H1 (cell line): ENCODE results near the gene MPPED2. TPM values are rescaled to one million over a fixed set of nuclear protein-coding genes. Genes with fewer than 3 reads are reported as not detected.

ENCODE experiments used
- CBX5 ChIP-seq: fragments of 300-800, 300-1000 bp; sonication (generic); IDR thresholded peaks from 2 replicates; pipeline ENCODE4 v1.7.1; 2016; ENCODE audit warnings: antibody characterized with exemption, low read length, low read depth
- CEBPB ChIP-seq: IDR thresholded peaks from 2 replicates; pipeline ENCODE4 v1.6.1; 2012; ENCODE audit warnings: low read depth, low read length
- CHD2 ChIP-seq: IDR thresholded peaks from 2 replicates; pipeline ENCODE4 v1.6.1; 2012; ENCODE audit warnings: low read length, improper control_type of control experiment
- CREB1 ChIP-seq: IDR thresholded peaks from 2 replicates; pipeline ENCODE4 v1.6.1; 2012; ENCODE audit warnings: inconsistent platforms
- EZH2 ChIP-seq: fragments of 200-600 bp; sonication (generic); IDR thresholded peaks from 2 replicates; pipeline ENCODE4 v1.7.1; 2012; ENCODE audit warnings: low read depth, mild to moderate bottlenecking, moderate library complexity, low read length, inconsistent platforms; ENCODE audit not compliant: severe bottlenecking
- GABPA ChIP-seq: IDR thresholded peaks from 2 replicates; pipeline ENCODE4 v1.6.1; 2011; ENCODE audit warnings: mild to moderate bottlenecking, low read length, moderate library complexity, borderline replicate concordance; ENCODE audit not compliant: insufficient read depth
- KDM4A ChIP-seq: IDR thresholded peaks from one replicate; pipeline ENCODE4 v1.7.1; 2012; ENCODE audit warnings: low read depth, mild to moderate bottlenecking, moderate library complexity, low read length, inconsistent platforms; ENCODE audit not compliant: severe bottlenecking
- SUZ12 ChIP-seq: fragments of 200-600 bp; sonication (generic); IDR thresholded peaks from 2 replicates; pipeline ENCODE4 v1.6.1; 2012; ENCODE audit warnings: mild to moderate bottlenecking, inconsistent platforms, low read length, moderate library complexity, mixed read lengths
- polyA plus RNA-seq, 7 experiments: library from polyadenylated mRNA; depleted of rRNA in 3 of 7; stranded (reverse) in 5 of 7; unstranded in 2 of 7; fragments of >200 nt in 5 of 7; fragments of 200-250 nt in 2 of 7; gene quantifications; 1 replicate in 5 of 7; 2 replicates in 1 of 7; 4 replicates in 1 of 7; pipeline versions ENCODE4 v1.2.1 to v1.2.3, GENCODE V29; 2011 to 2013; ENCODE audit warnings: missing spikeins in 2 of 7, mixed read lengths in 2 of 7
- total RNA-seq: library from RNA; stranded (reverse); fragmentation: NEBNext Ultra II Directional; extraction: Animal tissue kit (Norgen Biotek cat#: 25700); gene quantifications from 2 replicates; pipeline ENCODE4 v1.2.1, GENCODE V29; 2021
- TF ChIP-seq, protein P1 (sequence below): IDR thresholded peaks from 2 replicates; pipeline ENCODE4 v1.6.1; 2012; ENCODE audit warnings: inconsistent platforms

Gene MPPED2
- total and polyA plus RNA-seq, 2 of the 8 experiments (the other 6 are each of a cell fraction or from before 2014, with no cell fraction given): 1.3 to 3.5 TPM

DNA sequence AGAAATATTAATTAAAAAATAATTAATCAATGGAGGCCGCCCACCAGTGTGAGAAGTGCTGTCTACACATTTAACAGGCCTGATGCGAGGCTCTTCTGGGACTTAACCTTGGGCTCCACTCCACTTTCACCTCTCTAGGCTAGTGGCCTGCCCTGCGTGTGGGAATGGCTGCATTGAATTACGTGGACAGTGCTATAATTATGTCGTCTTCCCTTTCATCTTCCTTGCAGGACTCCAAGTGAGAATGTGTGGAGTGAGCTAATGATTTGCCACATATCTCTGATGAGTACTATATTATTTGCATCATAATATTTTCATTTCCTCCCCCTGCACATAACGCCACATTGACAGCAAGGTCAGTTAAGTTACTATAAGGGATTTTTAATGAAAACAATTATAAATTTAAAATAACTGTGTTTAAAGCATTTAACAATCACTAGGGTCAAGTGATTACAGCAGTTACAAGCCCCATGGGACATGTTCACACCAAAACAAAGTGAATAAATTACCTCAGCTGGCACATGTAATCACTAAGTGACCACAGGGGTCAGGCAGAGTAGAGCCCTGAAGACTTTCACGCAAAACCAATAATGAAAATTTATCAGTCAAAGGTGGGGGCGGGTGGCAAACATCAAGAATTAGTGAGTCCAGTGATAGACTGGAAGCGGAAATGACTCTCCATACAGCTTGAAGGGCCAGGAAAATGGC is 63.5 kb downstream of the MPPED2 start (continued):
- TF ChIP-seq, protein P1, sequence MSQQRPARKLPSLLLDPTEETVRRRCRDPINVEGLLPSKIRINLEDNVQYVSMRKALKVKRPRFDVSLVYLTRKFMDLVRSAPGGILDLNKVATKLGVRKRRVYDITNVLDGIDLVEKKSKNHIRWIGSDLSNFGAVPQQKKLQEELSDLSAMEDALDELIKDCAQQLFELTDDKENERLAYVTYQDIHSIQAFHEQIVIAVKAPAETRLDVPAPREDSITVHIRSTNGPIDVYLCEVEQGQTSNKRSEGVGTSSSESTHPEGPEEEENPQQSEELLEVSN: no peak
- TF ChIP-seq SUZ12 (no peak), EZH2 (no peak), GABPA (no peak), CREB1 (no peak), CHD2 (no peak), KDM4A (no peak), CBX5 (no peak), CEBPB (no peak)
